GM19395 (cell line): ENCODE data around the gene NUDT3.
"Not testable (repeated sequence)": the region's sequence is repeated elsewhere in the genome, so short reads cannot be mapped to it uniquely, and the experiment has no call there.

Experiments used
- ATAC-seq: cut with Tn5 transposase; IDR thresholded peaks from one replicate; pipeline ENCODE4 v1.9.1; 2021; ENCODE audit warnings: mild to moderate bottlenecking, moderate library complexity; ENCODE audit not compliant: unreplicated experiment

The NUDT3 gene

DNA sequence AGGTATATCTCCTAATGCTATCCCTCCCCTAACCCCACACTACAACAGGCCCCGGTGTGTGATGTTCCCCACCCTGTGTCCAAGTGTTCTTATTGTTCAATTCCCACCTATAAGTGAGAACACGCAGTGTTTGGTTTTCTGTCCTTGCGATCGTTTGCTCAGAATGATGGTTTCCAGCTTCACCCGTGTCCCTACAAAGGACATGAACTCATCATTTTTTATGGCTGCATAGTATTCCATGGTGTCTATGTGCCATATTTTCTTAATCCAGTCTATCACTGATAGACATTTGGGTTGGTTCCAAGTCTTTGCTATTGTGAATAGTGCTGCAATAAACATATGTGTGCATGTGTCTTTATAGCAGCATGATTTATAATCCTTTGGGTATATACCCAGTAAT, 20.6 kb downstream of the NUDT3 start:
- ATAC-seq = not testable (repeated sequence)

GRCh38 chr6:34370361-34370760, 22.1 kb downstream of the NUDT3 start:
- no peak for ATAC-seq

GRCh38 chr6:34369385-34369784, 23.1 kb downstream of the NUDT3 start:
- ATAC-seq = no peak

DNA sequence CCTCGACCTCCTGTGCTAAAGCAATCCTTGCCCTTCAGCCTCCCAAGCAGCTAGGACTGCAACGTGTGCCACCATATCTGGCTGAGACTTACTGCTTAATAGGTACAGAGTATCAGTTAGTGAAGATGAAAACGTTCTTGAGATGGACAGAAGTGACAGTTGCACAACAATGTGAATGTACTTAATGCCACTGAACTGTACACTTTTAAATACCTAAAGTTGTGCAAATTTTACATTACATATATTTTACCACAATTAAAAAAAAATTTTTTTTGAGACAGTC, 25.9 kb downstream of the NUDT3 start:
- ATAC-seq = no peak

- not testable (repeated sequence) for ATAC-seq
Measured at GRCh38 chr6:34365781-34366638, 26.5 kb downstream of the NUDT3 start.

GRCh38 chr6:34363681-34364075, 28.8 kb downstream of the NUDT3 start:
- ATAC-seq = not testable (repeated sequence)

DNA sequence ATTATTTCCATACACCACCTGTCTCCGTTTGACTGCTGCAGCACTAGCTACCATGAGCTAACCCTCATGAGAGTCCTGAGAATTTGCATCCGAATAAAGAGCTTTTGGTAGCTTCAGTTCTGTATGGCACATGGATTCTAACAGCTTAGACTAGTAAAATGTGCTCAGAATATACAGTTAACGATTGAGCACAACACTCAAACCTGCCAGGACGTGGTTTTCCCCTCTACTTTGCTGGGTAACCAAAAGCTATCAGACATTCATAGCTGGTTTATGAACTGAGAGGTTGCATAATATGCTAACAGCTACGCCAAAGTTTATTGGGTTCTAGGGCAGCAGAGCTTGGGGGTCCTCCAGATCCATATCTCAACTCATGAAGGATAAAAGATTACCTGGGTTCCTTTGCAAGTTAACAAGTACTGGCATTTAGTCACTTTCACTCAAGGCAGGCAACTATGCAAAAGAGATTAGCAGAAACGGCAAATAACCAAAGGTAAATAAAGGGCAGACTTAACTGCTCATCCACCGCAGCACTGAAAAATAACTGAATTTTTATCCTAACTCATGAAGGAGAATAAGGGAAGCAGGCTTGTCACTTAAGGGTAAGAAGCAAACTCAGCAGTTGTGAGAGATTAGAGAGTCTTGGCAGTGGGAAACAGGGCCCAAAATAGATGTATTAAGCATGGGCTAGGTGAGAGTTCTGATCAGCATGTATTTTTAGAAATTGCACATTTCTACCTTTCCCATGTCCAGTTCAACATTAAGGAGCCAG, 29.4 kb downstream of the NUDT3 start:
- ATAC-seq = no peak

DNA sequence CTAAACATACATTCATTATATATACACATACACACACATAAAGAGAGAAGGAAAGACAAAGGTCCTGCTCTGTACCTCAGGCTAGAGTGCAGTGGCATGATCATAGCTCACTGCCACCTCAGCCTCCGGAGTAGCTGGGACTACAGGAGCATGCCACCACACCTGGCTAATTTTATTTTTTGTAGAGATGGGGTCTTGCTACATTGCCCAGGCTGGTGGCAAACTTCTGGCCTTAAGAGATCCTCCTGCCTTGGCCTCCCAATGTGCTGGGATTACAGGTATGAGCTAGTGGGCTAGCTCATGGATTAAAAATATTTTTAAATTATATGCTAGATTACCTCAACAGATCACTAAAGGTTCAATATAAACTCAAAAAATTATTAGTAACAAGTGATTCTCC, 30.3 kb downstream of the NUDT3 start:
- no peak for ATAC-seq

- no peak for ATAC-seq
Measured at GRCh38 chr6:34360556-34360955, 31.9 kb downstream of the NUDT3 start.

- no peak for ATAC-seq
Measured at GRCh38 chr6:34359418-34360158, 32.9 kb downstream of the NUDT3 start.

DNA sequence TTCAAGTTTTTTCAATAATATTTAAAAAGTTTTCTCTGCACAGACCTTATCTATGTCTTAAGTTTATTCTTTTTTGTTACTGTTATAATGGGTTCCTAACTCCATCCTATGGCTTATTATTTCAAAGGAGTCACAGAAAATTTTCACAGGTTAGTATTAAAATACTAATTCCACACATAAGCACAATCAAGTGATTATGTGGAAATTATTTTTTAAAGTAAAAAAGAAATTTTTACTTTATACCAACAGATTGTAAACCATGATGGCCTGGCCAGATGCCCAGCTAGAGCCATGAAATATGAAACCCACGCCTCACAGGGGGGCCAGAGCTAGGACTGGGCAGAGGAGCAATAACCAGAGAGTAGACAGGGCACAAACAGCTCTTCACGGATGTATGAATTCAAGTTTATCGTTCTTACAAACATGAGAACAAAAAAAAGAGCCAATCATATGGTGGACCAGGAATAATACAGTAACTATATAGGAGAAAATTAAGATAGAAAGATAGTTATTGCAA, 34.0 kb downstream of the NUDT3 start:
- no peak for ATAC-seq

GRCh38 chr6:34357937-34358336, 34.5 kb downstream of the NUDT3 start:
- no peak for ATAC-seq

DNA sequence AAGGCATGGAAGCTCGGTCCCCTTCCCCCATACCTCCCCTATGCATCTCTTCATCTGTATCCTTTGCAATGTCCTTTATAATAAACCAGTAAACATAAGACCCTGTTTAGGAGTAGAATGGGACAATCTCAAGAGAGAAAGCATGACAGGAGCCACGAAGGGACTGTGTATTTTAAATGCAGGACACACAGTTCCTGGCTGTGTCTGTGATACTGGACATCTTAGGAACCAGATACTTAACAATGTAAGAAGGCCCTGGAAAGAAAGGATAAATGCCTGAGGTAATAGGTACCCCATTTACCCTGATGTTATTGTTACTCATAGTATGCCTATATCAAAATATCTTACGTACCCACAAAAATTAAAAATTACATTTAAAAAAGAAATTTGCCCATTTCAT, 36.6 kb downstream of the NUDT3 start:
- ATAC-seq = no peak

DNA sequence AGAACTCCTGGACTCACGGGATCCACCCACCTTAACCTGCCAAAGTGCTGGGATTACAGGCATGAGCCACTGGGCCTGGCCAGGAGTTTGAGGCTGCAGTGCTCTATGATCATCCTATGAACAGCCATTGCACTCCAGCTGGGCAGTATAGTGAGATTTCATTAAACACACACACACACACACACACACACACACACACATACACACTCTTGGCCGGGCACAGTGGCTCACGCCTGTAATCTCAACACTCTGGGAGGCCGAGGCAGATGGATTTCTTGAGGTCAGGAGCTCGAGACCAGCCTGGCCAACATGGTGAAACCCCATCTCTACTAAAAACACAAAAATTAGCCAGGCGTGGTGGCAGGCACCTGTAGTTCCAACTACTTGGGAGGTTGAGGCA, 38.2 kb downstream of the NUDT3 start:
- ATAC-seq = not testable (repeated sequence)

DNA sequence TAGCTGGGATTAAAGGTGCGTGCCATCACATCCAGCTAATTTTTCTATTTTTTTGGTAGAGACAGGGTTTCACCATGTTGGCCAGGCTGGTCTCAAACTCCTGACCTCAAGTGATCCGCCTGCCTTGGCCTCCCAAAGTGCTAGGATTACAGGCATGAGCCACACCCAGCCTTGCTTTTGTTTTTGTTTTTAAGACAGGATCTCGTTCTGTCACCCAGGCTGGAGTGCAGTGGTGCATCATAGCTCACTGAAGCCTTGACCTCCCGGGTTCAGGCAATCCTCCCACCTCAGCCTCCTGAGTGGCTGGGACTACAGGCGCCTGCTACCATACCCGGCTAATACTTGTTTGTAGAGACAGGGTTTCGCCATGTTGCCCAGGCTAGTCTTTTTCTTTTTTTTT, 38.9 kb downstream of the NUDT3 start:
- ATAC-seq = not testable (repeated sequence)

- ATAC-seq = no peak
Measured at GRCh38 chr6:34352305-34352937, 40.0 kb downstream of the NUDT3 start.

DNA sequence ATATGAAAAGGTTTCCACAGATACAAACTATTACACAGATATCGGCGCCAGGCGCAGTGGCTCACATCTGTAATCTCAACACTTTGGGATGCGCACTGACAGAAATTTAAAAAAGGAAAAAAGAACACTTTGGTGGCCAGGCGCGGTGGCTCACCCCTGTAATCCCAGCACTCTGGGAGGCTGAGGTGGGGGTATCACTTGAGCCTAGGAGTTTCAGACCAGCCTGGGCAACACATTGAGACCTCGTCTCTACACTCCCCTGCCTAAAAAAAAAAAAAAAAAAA, 41.6 kb downstream of the NUDT3 start:
- no peak for ATAC-seq

DNA sequence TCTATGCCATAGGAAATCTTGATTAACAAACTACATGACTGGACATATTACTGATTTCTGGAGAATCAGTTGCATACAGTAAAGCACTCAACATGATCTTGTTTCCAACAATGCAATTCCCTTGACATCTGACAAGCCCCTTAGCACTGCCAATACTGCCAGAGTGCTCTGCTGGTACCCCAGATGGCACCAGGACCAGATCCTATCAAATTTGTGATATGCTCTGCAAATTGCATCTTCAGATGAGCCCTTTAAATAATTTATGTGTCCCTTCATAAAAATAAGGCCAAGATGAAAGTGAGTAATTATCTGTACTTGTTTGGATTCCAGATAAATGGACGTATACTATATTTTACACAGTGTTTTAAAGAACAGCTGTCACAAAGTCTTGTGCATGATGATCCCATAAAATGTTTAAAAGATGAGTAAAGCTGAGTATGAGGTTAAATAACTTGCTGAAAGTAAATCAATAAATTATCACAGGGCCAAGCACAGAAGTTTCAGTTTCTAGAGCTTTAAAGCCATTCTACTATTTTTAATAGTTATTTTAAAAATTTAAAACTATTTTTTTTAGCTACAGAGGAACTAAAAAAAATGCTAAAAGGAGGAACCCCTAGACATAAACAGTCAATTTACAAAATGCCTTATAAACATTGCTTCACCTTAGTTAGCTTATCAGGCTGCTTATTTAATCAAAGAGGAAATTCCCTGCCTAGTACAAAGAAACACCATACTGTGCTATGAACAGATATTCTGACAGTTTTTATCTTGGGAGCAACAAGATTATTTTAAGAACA, 42.1 kb downstream of the NUDT3 start:
- ATAC-seq = no peak

GRCh38 chr6:34349211-34349610, 43.3 kb downstream of the NUDT3 start:
- no peak for ATAC-seq

DNA sequence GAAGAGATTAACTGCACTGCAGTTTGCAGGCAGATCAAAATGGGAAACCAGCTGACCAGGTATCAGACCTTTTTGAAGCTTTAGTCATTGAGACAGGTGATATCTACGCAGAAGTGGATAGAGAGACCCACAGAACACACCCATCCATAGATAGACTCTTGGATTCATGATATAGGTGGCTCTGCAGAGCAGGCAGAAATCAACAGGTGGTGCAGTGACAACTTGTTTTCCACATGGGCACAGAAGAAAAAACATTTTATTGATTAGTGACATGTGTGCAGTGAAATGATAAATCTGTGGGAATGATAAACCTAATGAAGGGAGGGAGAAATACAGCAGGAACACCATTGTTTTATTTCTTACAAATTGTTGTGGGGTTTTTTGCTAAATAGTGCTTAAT, 45.2 kb downstream of the NUDT3 start:
- no peak for ATAC-seq
